Measurements from ENCODE around the gene IL34. TPM values are rescaled to one million over a fixed set of nuclear protein-coding genes. Genes with fewer than 3 reads are reported as not detected.

IL34 gene
- polyA plus RNA-seq, 1 donor from 2014 or later = 3.0 TPM

DNA sequence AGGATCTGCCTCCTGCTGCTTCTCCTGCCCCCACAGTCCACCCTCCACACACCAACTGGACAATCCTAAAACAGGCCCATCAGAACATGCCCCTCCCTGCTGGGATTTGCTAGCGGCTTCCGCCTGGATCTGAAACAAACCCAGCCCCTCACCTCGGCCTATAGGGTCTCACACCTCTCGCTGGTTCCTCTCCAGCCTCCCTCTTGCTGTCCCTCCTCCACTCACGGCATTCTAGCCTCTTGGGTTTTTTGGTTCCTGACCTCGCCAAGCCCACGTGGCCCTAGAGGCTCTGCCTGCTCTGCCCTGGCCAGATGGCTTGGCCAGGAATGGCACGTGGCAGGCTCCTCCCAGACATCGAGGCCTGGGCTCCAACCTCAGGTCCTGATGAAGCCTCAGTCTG, 55.2 kb downstream of the IL34 start:
- Histone ChIP-seq H3K4me3 (ENCODE audit: low read length) (no peak overlapping the region), H3K9me3 (ENCODE audit: low read length) (no peaks in the 10 kb centered on the region), H3K9me2 (ENCODE audit: insufficient read depth, low read length) (no peaks in the 10 kb centered on the region), H3F3A (ENCODE audit: insufficient read depth, low read length, poor library complexity, severe bottlenecking) (no peaks in the 10 kb centered on the region), H3K4me2 (ENCODE audit: low read length) (no peak overlapping the region), H3K9ac (ENCODE audit: low read length) (no peak overlapping the region), H3K27ac (ENCODE audit: low read length) (no peak overlapping the region), H3K36me3 (ENCODE audit: insufficient read depth, low read length) (no peaks in the 10 kb centered on the region), H2AFZ (ENCODE audit: low read depth, low read length) (no peak overlapping the region), H4K20me1 (ENCODE audit: insufficient read depth) (no peaks in the 10 kb centered on the region), H3K27me3 (ENCODE audit: insufficient read depth, low read depth, low read length) (no peaks in the 10 kb centered on the region), H3K79me2 (replicated peaks; ENCODE audit: insufficient read depth, low read length) (no peaks in the 10 kb centered on the region)
- no peak for TF ChIP-seq POLR2AphosphoS5 (IDR thresholded peaks at IDR 0.05)
- TF ChIP-seq EZH2 (IDR thresholded peaks at IDR 0.05; ENCODE audit: borderline replicate concordance, insufficient read depth, low read length, poor library complexity, severe bottlenecking) = no peak
- no peak for TF ChIP-seq TAF1 (IDR thresholded peaks at IDR 0.05; ENCODE audit: low read depth)
- TF ChIP-seq REST (IDR thresholded peaks at IDR 0.05; ENCODE audit: borderline replicate concordance) = no peak
- no peak for TF ChIP-seq SMC3 (conservative IDR thresholded peaks at IDR 0.05; ENCODE audit: poor library complexity)
- TF ChIP-seq RAD21 (conservative IDR thresholded peaks at IDR 0.05) = no peak
- no peak for TF ChIP-seq MXI1 (conservative IDR thresholded peaks at IDR 0.05; ENCODE audit: poor library complexity, severe bottlenecking)
- TF ChIP-seq EP300 (conservative IDR thresholded peaks at IDR 0.05; ENCODE audit: poor library complexity, severe bottlenecking) = no peak
- no peak for TF ChIP-seq CTCF (IDR thresholded peaks at IDR 0.05; ENCODE audit: poor library complexity, severe bottlenecking)

- Histone ChIP-seq H3K9ac (ENCODE audit: low read length) (no peak overlapping the region), H3K4me2 (ENCODE audit: low read length) (no peak overlapping the region), H3K36me3 (ENCODE audit: insufficient read depth, low read length) (no peaks in the 10 kb centered on the region), H2AFZ (ENCODE audit: low read depth, low read length) (no peak overlapping the region), H3K4me3 (ENCODE audit: low read length) (no peak overlapping the region), H3K9me2 (ENCODE audit: insufficient read depth, low read length) (no peaks in the 10 kb centered on the region), H3F3A (ENCODE audit: insufficient read depth, low read length, poor library complexity, severe bottlenecking) (no peaks in the 10 kb centered on the region), H3K27ac (ENCODE audit: low read length) (no peak overlapping the region), H3K27me3 (ENCODE audit: insufficient read depth, low read depth, low read length) (no peaks in the 10 kb centered on the region), H4K20me1 (ENCODE audit: insufficient read depth) (no peaks in the 10 kb centered on the region), H3K79me2 (replicated peaks; ENCODE audit: insufficient read depth, low read length) (no peaks in the 10 kb centered on the region), H3K9me3 (ENCODE audit: low read length) (no peaks in the 10 kb centered on the region)
- TF ChIP-seq REST (IDR thresholded peaks at IDR 0.05; ENCODE audit: borderline replicate concordance) (no peak), SMC3 (conservative IDR thresholded peaks at IDR 0.05; ENCODE audit: poor library complexity) (no peak), EP300 (conservative IDR thresholded peaks at IDR 0.05; ENCODE audit: poor library complexity, severe bottlenecking) (no peak), CTCF (IDR thresholded peaks at IDR 0.05; ENCODE audit: poor library complexity, severe bottlenecking) (no peak), RAD21 (conservative IDR thresholded peaks at IDR 0.05) (no peak), POLR2AphosphoS5 (IDR thresholded peaks at IDR 0.05) (no peak), MXI1 (conservative IDR thresholded peaks at IDR 0.05; ENCODE audit: poor library complexity, severe bottlenecking) (no peak), TAF1 (IDR thresholded peaks at IDR 0.05; ENCODE audit: low read depth) (no peak), EZH2 (IDR thresholded peaks at IDR 0.05; ENCODE audit: borderline replicate concordance, insufficient read depth, low read length, poor library complexity, severe bottlenecking) (no peak)
These were observed 55.6 kb downstream of the IL34 start for GRCh38 chr16:70701998-70702397.

Data from neural cell (in vitro differentiated cells).